ENCODE data around the gene PDIA6. TPM values are rescaled to one million over a fixed set of nuclear protein-coding genes. Genes with fewer than 3 reads are reported as not detected.
"Not testable (repeated sequence)": the region's sequence is repeated elsewhere in the genome, so short reads cannot be mapped to it uniquely, and the experiment has no call there.

Gene PDIA6
- total and polyA plus RNA-seq, 4 donors = 159 to 348 (median 246) TPM

GRCh38 chr2:10813163-10814138 is 866 bp upstream of the PDIA6 start:
- Histone ChIP-seq H3K4me3 (ENCODE audit: low read depth in 1 of 3, low read length in 3 of 3) (peak overlapping the region; percentile 44 to 99 (median 63)), H3K9ac (ENCODE audit: low read depth in 1 of 2, low read length in 2 of 2) (peak overlapping the region; percentile 16 to 54), H3K27ac (ENCODE audit: low read depth in 1 of 2, low read length in 2 of 2) (peak overlapping the region; percentile 85 to 94), H3K4me1 (ENCODE audit: control insufficient read depth in 4 of 4, insufficient read depth in 4 of 4, low read length in 3 of 4) (peaks cover 10 to 28% (median 21%) of the 10 kb centered on the region in 4 donors)
- H3K27me3 ChIP-seq (ENCODE audit: control insufficient read depth in 4 of 4, insufficient read depth in 4 of 4, low read length in 3 of 4); H3K9me3 ChIP-seq (ENCODE audit: control insufficient read depth in 4 of 4, low read length in 3 of 4); DNase-seq (ENCODE audit: low spot score); H3K36me3 ChIP-seq (ENCODE audit: control insufficient read depth in 4 of 4, insufficient read depth in 3 of 4, low read depth in 1 of 4, low read length in 3 of 4): not testable (repeated sequence)
- 54% methylated on average over 37 of the region's 37 CpGs for WGBS

- WGBS = 7% methylated on average over 14 of the region's 14 CpGs
- Histone ChIP-seq H3K9ac (ENCODE audit: low read depth in 1 of 2, low read length in 2 of 2) (peak overlapping the region; percentile 34 to 86), H3K27ac (ENCODE audit: low read depth in 1 of 2, low read length in 2 of 2) (peak overlapping the region; percentile 88 to 94), H3K4me3 (ENCODE audit: low read depth in 1 of 3, low read length in 3 of 3) (peak overlapping the region; percentile 66 to 99 (median 72)), H3K4me1 (ENCODE audit: control insufficient read depth in 4 of 4, insufficient read depth in 4 of 4, low read length in 3 of 4) (peaks cover 11 to 42% (median 25%) of the 10 kb centered on the region in 4 donors), H3K9me3 (ENCODE audit: control insufficient read depth in 4 of 4, low read length in 3 of 4) (no peaks in the 10 kb centered on the region), H3K36me3 (ENCODE audit: control insufficient read depth in 4 of 4, insufficient read depth in 3 of 4, low read depth in 1 of 4, low read length in 3 of 4) (peaks cover 0 to 2% (median under 1%) of the 10 kb centered on the region in 4 donors), H3K27me3 (ENCODE audit: control insufficient read depth in 4 of 4, insufficient read depth in 4 of 4, low read length in 3 of 4) (no peaks in the 10 kb centered on the region)
- DNase-seq (ENCODE audit: low spot score) = no peak
- TF ChIP-seq TAF1 (conservative IDR thresholded peaks at IDR 0.05) (no peak), FOXA2 (IDR thresholded peaks at IDR 0.05) (no peak), CTCF (IDR thresholded peaks at IDR 0.05; ENCODE audit: low read depth, low read length, missing input control) (no peak), HNF4G (IDR thresholded peaks at IDR 0.05) (no peak), EGR1 (IDR thresholded peaks at IDR 0.05; ENCODE audit: low read depth in 2 of 2) (no peak), YY1 (IDR thresholded peaks at IDR 0.05) (no peak), SP1 (IDR thresholded peaks at IDR 0.05) (no peak)
- TF ChIP-seq, protein P1, sequence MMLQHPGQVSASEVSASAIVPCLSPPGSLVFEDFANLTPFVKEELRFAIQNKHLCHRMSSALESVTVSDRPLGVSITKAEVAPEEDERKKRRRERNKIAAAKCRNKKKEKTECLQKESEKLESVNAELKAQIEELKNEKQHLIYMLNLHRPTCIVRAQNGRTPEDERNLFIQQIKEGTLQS (IDR thresholded peaks at IDR 0.05) = no peak
These were observed 1.1 kb downstream of the PDIA6 start for GRCh38 chr2:10811517-10811916.

GRCh38 chr2:10810202-10811161 is 2.1 kb downstream of the PDIA6 start:
- TF ChIP-seq YY1 (IDR thresholded peaks at IDR 0.05) (no peak), REST (IDR thresholded peaks at IDR 0.05) (no peak)
- TF ChIP-seq, protein P2, sequence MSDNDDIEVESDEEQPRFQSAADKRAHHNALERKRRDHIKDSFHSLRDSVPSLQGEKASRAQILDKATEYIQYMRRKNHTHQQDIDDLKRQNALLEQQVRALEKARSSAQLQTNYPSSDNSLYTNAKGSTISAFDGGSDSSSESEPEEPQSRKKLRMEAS (IDR thresholded peaks at IDR 0.05) = no peak

More at GRCh38 chr2:10810202-10811161, 2.1 kb downstream of the PDIA6 start:
- no peak for DNase-seq (ENCODE audit: low spot score)
- Histone ChIP-seq H3K4me3 (ENCODE audit: low read depth in 1 of 3, low read length in 3 of 3) (peak overlapping the region in 1 of 3 donors; percentile 99), H3K9ac (ENCODE audit: low read depth in 1 of 2, low read length in 2 of 2) (peak overlapping the region in 1 of 2 donors; percentile 25), H3K27ac (ENCODE audit: low read depth in 1 of 2, low read length in 2 of 2) (peak overlapping the region; percentile 19 to 26), H3K4me1 (ENCODE audit: control insufficient read depth in 4 of 4, insufficient read depth in 4 of 4, low read length in 3 of 4) (peaks cover 11 to 42% (median 25%) of the 10 kb centered on the region in 4 donors), H3K27me3 (ENCODE audit: control insufficient read depth in 4 of 4, insufficient read depth in 4 of 4, low read length in 3 of 4) (no peaks in the 10 kb centered on the region), H3K9me3 (ENCODE audit: control insufficient read depth in 4 of 4, low read length in 3 of 4) (no peaks in the 10 kb centered on the region), H3K36me3 (ENCODE audit: control insufficient read depth in 4 of 4, insufficient read depth in 3 of 4, low read depth in 1 of 4, low read length in 3 of 4) (peaks cover 0 to 2% (median under 1%) of the 10 kb centered on the region in 4 donors)
- WGBS = 52% methylated on average over 8 of the region's 8 CpGs
